ENCODE data around the gene NGEF.

Gene NGEF

DNA sequence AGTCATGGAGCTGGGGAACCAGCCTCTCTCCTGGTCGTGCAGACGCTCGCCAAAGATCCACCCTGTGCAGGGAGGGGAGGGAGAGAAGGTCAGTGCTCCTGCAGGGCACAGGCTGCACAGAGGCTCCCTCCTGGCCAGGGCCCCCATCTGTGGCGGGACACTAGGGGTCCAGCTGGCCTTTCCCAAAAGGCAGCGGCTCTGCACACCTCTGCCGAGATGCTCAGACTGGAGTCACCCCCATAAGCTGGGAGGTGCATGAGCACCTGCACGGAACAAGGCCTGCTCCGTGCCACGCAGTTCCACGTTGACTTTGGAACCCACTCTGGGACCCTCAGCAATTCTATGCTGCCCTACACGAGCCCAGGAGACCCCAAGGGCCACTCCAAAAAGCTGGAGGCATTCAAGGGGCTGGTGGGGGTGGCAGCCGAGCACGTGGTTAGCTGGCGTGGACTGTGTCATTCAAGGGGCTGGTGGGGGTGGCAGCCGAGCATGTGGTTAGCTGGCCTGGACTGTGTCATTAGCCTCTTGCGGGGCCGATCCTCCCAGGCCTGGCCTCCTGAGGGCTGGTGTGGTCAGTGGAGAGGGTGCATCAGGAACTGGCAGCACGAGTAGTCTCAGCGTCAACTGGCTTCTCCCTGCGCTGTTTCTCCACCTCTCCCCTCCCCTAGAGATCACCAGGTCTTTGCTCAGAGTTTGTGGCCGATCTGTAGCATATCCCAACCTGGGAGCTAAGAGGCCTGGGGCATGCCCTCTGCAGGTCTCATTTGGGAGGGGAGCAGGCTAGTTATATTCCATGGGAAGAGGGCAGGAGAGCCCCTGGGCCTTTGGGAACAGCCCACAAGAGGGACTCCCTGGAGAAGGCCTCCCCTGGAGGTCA lies 133.2 kb downstream of the NGEF start:
- DNase-seq, result peak; percentile 57

- DNase-seq, result no peak
Observed at GRCh38 chr2:232878855-232879617, 134.0 kb downstream of the NGEF start.

DNA sequence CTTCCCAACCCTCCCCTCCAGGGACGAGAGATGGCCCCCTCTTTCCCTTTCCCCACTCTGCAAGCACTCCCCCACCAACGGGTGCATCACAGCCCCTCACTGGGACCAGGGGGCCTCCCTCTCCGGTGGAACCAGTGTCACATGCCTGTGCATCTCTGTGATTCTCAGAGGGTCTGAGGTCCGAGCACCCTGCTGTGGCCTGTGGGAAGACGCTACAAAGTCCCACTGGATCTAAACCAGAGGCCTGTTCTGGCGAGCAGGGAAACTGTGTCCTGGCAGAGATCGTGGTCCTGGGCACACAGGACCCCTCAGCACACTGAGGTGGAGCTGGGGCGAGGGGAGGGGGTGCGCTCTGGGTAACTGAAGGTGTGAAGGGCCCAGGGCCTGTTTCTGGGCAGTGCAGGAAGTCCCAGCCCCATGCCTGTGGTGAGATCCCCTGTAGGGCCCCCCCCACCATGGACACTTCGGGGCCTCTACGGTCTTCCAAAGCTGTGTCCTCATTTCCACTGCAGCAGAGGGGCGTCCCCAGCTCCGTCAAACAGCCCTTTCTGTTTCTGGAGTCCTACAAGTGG lies 135.0 kb downstream of the NGEF start:
- no peak for DNase-seq

DNA sequence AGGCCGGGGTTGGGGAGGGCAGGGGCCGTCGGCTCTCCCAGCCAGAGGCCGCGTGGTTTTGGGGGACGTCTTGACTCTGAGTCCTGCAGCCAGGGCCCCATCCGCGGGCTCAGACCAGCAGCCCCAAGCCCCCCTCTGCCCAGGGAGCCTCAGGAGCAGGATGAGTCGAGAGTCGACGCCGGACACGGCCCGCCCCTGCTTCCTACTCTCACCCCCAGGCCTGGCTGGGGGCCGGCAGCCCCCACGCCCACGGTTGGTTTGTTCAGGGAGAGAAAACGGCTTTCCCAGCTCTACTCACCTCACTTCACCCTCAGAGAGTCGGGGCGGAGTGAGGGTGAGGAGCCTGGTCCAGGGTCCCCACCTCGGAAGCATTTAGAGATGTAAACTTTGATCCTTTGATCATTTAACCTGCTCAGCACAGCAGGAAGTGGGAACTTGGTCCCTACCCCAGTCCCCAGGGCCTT lies 136.0 kb downstream of the NGEF start:
- DNase-seq, result no peak

DNA sequence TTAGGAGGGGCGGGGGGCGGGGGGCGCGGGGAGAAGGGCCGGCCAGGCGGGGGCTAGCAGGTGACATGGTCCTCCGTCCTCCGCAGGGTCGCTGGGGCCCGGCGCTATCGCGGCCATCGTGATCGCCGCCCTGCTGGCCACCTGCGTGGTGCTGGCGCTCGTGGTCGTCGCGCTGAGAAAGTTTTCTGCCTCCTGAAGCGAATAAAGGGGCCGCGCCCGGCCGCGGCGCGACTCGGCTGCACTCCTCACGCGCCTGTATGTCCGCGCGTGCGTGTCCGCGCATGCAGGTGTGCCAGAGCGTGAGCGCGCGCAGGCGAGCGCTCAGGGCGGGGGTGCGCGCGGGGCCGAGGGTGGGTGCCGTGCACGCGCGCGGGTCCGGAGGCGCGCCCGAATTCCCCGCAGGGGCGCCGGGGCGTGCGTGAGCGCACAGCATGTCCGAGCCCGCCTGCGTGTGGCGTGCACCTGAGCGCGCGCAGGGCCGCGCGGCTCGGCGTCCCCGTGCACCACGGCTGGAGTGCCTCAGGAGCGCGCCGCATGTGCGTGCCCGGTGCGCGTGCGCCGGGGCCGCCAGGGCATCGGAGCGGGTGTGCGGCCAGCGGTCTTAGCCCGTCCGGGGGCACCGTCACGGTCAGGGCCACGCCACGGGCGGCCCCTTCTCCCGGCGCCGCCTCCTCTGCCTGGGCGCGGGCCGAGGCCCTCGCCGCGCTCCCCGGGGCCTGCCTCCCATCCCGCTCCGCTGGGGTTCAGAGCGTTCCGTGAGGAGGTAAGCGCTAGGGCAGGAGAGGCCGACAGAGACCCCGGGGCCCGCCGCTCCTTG lies 136.7 kb downstream of the NGEF start:
- DNase-seq, result no peak

- DNase-seq, result no peak
Observed at GRCh38 chr2:232875256-232876121, 137.6 kb downstream of the NGEF start.

DNA sequence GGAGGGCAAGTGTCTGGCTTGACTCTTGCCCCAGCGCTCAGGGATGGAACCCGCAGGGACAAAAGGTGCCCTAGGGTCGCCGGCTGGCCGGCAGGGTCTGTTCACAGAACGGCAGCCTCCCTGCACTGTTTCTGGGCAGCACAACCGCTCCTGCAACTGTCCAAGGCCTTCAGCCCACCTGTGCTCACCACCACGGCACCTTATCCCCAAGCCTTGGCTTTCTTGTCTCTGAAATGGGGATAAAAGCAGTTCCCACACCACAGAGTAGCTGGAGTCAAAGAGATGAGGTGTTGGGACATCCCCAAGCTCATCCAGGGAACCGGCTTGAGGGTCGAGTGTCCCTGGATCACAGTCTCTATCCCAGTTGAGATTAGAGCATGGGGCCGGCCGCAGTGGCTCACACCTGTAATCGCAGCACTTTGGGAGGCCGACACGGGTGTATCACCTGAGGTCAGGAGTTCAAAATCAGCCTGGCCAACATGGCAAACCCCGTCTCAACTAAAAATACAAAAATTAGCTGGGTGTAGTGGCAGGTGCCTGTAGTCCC lies 138.3 kb downstream of the NGEF start:
- DNase-seq, result no peak

- DNase-seq, result no peak
Observed at GRCh38 chr2:232873909-232874641, 139.0 kb downstream of the NGEF start.

DNA sequence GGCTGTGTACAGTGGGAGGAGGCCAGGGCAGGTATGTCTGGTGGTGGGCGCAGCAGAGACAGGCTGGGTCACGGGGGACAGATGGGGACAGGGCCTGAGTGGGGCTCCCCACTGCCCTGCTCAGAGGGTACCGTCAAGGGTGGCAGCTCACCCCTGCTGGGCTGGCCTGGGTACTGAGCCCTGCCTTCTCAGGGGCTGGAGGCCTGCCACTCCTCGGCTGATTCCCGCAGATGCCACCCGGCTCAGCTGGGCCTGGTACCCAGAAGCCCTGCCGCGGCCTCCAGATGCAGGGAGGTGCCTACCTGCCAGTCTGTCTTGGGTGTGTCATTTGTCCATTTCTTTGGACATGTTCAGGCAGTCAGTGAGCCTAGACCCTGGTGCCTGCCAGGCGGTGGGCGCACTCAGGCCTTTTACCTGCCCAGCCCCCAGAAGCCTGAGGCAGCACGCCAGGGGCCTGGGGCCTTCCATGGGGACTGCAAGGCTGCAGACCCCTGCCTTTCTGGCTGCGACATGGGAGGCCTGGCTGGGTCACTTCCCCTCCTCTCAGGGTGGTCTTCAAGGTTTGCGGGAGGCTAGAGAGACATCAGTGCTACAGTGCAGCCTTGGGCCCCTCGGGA lies 139.7 kb downstream of the NGEF start:
- no peak for DNase-seq

DNA sequence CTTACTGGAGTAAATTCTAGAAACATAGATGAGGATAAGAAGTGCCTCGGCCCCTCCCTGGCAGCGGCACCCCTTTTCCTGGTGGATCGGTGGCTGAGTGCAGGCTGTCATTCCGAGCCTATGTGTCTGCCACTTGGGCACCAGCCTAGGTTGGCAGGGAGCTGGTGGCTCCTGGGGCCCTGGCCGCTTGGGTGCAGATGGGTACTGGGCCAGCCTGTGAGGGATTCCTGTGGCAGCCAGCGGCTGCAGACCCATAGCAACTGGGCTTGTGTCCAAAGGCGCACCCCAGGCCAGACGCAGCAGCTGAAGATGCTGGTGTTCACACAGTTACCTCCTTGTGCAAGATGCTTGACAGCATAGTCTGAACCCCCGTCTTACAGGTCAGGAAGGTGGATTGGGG lies 140.2 kb downstream of the NGEF start:
- DNase-seq, result no peak

- no peak for DNase-seq
Observed at GRCh38 chr2:232871835-232872736, 141.0 kb downstream of the NGEF start.

DNA sequence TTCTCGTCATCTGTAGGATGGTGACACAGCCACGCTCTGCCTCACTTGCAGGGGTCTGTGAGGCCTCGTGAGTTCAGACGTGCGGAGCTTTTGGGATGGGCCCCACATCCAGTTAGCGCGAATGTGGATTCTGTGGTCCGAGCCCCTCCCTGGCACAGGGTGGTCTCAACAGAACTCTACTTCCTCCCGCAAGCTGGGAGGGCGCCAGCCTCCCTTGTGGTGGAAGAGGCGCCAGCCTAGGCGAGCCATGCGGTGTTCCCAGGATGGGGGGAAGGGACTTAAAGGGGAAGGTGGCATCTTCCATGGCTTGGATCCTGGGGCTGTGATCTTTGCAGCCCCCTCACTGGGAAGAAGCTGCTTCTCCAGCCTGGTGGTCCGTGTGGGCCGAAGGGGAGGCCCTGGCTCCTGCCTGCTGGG lies 141.6 kb downstream of the NGEF start:
- peak; percentile 37 for DNase-seq

DNA sequence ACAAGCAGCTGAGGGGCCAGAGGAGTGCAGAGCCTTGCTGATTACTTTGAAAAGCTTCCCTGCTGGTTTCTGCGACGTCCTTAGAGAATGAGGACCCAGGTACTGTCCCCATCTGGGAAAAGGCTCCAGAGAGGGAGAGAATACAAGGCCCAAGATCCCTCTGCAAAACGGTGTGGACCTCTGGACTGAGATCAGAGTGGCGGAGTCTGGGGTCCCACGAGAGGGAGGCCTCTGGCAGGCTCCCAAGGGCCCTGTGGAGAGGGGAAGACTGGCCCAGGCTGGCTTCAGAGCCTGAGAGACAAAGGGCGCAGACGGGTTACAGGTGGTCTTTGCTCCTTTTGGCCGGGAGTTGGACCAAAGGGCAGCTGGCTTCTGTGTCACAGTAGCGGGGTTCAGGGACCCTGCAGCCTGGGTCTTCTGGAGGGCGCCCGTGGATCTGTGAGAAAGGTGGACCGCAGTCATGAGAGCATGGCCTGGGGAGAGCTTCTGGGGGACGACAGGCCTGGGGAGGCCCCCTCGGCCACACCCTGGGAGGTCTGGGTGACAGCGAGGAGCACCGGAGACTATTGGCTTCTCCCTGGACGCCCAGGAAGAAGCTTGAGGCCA lies 142.2 kb downstream of the NGEF start:
- no peak for DNase-seq

DNA sequence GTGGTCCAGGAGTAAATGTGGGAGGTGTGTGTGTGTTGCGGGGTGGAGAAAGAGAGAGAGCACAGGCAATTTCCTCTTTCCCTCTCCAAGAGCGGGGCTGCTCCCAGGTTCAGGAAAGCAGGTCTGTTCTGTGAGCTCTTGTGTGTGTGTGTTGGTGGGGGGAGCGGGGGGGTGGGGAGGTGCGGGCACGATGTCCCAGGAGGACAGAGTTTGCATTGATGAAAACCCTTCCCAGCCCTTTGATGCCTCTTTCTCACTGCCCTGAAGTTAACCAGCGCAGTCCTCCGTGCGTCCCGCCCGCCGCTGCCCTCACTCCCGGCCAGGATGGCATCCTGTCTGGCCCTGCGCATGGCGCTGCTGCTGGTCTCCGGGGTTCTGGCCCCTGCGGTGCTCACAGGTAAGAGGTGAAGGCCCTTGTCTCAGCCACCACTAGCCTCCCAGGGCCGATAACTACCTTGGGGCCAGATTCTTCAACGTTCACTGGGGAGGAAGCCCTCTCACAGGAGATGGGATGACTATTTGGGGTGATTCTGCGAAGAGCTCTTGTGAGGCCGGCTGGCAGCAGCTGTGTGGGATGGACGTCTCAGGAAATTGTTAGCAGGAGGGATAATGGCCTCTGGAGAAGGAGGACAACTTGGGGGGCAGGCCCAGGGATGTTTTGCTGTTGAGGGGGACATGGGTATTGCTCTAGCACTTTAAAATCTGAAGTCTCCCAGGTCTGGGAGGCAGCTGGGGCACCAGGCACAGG lies 142.9 kb downstream of the NGEF start, which contains the start of gene SNORC:
SNORC (plus strand) TSS at position 247 of the 748 bp plus-strand sequence; CDS start at position 325, 78 bp downstream.
- DNase-seq, result no peak

- no peak for DNase-seq
Observed at GRCh38 chr2:232869138-232870017, 143.7 kb downstream of the NGEF start.

- DNase-seq, result no peak
Observed at GRCh38 chr2:232866104-232866503, 147.0 kb downstream of the NGEF start.

- no peak for DNase-seq
Observed at GRCh38 chr2:232865165-232865564, 147.9 kb downstream of the NGEF start.

All from islet precursor cell (in vitro differentiated cells).